Esophagus squamous epithelium (tissue), 5 donors: ENCODE data around the gene CREB3L1. TPM values are rescaled to one million over a fixed set of nuclear protein-coding genes. Genes with fewer than 3 reads are reported as not detected.

Experiments used
- DNase-seq: peaks from one replicate; lab custom pipeline; 2025; lab: John Stamatoyannopoulos, UW
- H3K27ac ChIP-seq, 4 donors: fragments of 200-600 bp; sonication (generic); one replicate each; pipeline ENCODE4 v1.5.1; 2016 to 2019; ENCODE audit warnings: mild to moderate bottlenecking in 1 of 4
- H3K27me3 ChIP-seq, 4 donors: fragments of 200-600 bp; sonication (generic); 1 replicate in 3 of 4; 2 replicates in 1 of 4; pipeline versions ENCODE4 v1.5.1 to v1.6.0; 2017 to 2021; ENCODE audit warnings: antibody characterized with exemption in 1 of 4
- H3K36me3 ChIP-seq, 3 donors: fragments of 200-600 bp; sonication (generic); one replicate each; pipeline ENCODE4 v1.5.1; 2016 to 2019
- H3K4me1 ChIP-seq, 3 donors: fragments of 200-600 bp; sonication (generic); one replicate each; pipeline ENCODE4 v1.5.1; 2017 to 2019
- H3K4me3 ChIP-seq, 4 donors: fragments of 200-600 bp; sonication (generic); 1 replicate in 3 of 4; 2 replicates in 1 of 4; pipeline ENCODE4 v1.5.1; 2016 to 2019; ENCODE audit warnings: mild to moderate bottlenecking in 2 of 4, moderate library complexity in 1 of 4
- H3K9me3 ChIP-seq, 3 donors: fragments of 200-600 bp; sonication (generic); one replicate each; pipeline ENCODE4 v1.5.1; 2016 to 2019
- POLR2A ChIP-seq, 4 donors: fragments of 450-650 bp; IDR thresholded peaks; one replicate each; pipeline ENCODE4 v1.6.1; 2017; ENCODE audit warnings: antibody characterized with exemption in 4 of 4, mild to moderate bottlenecking in 4 of 4, moderate library complexity in 3 of 4
- WGBS, 2 donors: methylation state at CpG; one replicate each; pipeline ENCODE4 v1.1.5; 2018; 5-methylcytosine and 5-hydroxymethylcytosine counted together
- intact Hi-C: fragments of 100-400 bp; cut with DNase I; formaldehyde crosslinking; loops from one replicate; pipeline ENCODE4 v1.15.0; 2022
- total RNA-seq, 4 donors: library from RNA; depleted of rRNA; stranded (reverse); fragments of >200 nt; gene quantifications; one replicate each; pipeline ENCODE4 v1.1.0, GENCODE V29; 2016
- TF ChIP-seq, protein P1 (sequence below), 6 experiments: fragments of 450-650 bp in 4 of 6; fragments of 200-600 bp in 2 of 6; sonication (generic) in 2 of 6; IDR thresholded peaks; one replicate each; pipeline ENCODE4 v1.5.1; 2016 to 2019; ENCODE audit warnings: antibody characterized with exemption in 6 of 6, mild to moderate bottlenecking in 4 of 6, moderate library complexity in 4 of 6
- donor health status: DM: yes; HTN: yes; CAD: no.

Gene CREB3L1
- total RNA-seq, 4 donors from 2014 or later: 0.13 to 2.1 (median 0.63) TPM

DNA sequence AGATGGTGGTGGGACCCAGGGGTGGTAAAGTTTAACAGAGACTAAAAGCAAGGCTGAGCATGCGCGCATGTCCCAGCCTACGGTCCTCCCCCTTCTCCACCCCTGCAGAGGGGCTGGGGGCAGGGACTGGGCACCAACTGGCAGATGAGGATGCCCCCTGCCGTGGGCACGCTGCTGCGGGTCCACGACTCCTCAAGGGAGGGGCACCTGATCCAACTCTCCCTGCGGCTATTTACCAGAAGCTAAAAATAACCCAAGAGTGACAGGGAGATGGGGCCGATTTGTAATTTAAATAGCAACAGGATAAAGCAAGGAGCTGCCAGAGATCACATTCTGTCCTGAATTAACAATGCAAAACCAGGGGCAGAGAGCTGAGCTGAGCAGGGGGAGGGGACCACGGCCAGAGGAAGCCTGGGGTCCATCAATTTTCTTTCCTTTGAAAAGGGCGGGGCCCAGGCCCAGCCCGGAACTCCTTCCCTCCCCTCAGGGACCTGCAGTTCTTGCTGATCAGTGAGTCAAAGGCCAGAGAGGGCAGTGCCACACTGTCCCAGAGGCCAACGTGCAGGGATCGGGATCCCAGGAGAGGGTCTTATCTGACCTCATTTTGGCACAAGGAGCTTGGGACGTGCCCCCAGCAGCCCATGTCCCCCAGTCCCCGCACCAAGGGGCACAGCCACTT, 61.7 kb downstream of the CREB3L1 start:
- Histone ChIP-seq H3K9me3 (no peaks in the 10 kb centered on the region), H3K4me1 (peaks cover 8 to 44% (median 14%) of the 10 kb centered on the region in 3 donors), H3K27me3 (peaks cover 0 to 15% (median under 1%) of the 10 kb centered on the region in 4 donors), H3K36me3 (no peaks in the 10 kb centered on the region), H3K27ac (peak overlapping the region; percentile 21 to 85 (median 78)), H3K4me3 (peak overlapping the region; percentile 13 to 51 (median 29))
- TF ChIP-seq POLR2A (IDR thresholded peaks at IDR 0.05): no peak
- TF ChIP-seq, protein P1, sequence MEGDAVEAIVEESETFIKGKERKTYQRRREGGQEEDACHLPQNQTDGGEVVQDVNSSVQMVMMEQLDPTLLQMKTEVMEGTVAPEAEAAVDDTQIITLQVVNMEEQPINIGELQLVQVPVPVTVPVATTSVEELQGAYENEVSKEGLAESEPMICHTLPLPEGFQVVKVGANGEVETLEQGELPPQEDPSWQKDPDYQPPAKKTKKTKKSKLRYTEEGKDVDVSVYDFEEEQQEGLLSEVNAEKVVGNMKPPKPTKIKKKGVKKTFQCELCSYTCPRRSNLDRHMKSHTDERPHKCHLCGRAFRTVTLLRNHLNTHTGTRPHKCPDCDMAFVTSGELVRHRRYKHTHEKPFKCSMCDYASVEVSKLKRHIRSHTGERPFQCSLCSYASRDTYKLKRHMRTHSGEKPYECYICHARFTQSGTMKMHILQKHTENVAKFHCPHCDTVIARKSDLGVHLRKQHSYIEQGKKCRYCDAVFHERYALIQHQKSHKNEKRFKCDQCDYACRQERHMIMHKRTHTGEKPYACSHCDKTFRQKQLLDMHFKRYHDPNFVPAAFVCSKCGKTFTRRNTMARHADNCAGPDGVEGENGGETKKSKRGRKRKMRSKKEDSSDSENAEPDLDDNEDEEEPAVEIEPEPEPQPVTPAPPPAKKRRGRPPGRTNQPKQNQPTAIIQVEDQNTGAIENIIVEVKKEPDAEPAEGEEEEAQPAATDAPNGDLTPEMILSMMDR (IDR thresholded peaks at IDR 0.05): no peak
- WGBS, 2 donors: 9 to 14% methylated on average over 7 to 9 of the region's 16 CpGs
- DNase-seq: no peak
- intact Hi-C loops: no loop called here

DNA sequence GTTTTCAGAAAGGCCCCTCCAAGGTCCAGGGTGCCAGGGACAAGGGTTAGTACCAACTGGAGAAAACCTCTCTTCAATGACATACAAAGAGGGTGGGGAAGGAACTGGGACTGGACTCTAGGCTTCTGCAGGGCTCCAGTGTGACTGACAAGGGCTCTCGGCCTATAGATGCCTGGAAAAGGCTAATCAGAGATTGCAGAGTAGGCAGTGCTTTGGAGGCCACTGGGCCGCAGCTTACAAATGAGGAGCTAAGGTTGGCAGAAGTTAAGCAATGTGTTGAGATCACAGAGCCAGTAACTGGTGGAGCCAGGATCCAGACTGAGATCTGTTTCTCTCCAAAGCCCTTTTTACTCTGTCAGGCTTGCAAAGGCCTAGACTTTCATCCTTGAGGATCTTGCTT, 62.4 kb downstream of the CREB3L1 start:
- no peak overlapping the region for H3K4me3 ChIP-seq
- intact Hi-C loops: no loop called here
- H3K27me3 ChIP-seq: peaks cover 0 to 10% (median 0%) of the 10 kb centered on the region in 4 donors
- no peaks in the 10 kb centered on the region for H3K36me3 ChIP-seq
- TF ChIP-seq, protein P1 (IDR thresholded peaks at IDR 0.05): no peak
- no peak for TF ChIP-seq POLR2A (IDR thresholded peaks at IDR 0.05)
- H3K27ac ChIP-seq: peak overlapping the region; percentile 21 to 85 (median 78)
- no peaks in the 10 kb centered on the region for H3K9me3 ChIP-seq
- WGBS, 2 donors: 79 to 86% methylated on average over 2 of the region's 2 CpGs
- H3K4me1 ChIP-seq: peaks cover 8 to 50% (median 18%) of the 10 kb centered on the region in 3 donors
- no peak for DNase-seq

DNA sequence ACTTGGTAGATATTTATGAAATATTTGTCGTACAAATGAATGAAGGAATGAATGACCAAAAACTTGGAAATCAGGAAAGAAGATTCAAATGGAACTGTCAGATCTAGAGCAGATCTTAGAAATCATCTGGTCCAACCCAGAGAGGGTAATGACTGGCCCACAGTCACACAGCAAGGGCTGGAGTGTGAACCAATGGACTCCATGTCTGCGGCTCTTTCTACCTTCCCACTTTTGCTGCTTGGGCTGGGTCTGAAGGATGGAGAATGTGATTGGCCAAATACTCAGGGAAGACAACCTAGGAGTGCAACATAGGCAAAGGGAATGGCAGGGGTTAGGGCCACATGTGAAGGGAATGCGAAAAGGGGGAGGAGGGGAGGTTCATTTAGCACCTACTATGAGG, 64.0 kb downstream of the CREB3L1 start:
- Histone ChIP-seq H3K27ac (peak overlapping the region in 3 of 4 donors; percentile 12 to 55 (median 39)), H3K9me3 (no peaks in the 10 kb centered on the region), H3K4me3 (no peak overlapping the region), H3K27me3 (no peaks in the 10 kb centered on the region), H3K36me3 (no peaks in the 10 kb centered on the region), H3K4me1 (peaks cover 15 to 67% (median 32%) of the 10 kb centered on the region in 3 donors)
- intact Hi-C loops: no loop called here
- no peak for TF ChIP-seq POLR2A (IDR thresholded peaks at IDR 0.05)
- TF ChIP-seq, protein P1 (IDR thresholded peaks at IDR 0.05): no peak
- DNase-seq: no peak
- 90 to 97% methylated on average over 3 of the region's 3 CpGs for WGBS, 2 donors

DNA sequence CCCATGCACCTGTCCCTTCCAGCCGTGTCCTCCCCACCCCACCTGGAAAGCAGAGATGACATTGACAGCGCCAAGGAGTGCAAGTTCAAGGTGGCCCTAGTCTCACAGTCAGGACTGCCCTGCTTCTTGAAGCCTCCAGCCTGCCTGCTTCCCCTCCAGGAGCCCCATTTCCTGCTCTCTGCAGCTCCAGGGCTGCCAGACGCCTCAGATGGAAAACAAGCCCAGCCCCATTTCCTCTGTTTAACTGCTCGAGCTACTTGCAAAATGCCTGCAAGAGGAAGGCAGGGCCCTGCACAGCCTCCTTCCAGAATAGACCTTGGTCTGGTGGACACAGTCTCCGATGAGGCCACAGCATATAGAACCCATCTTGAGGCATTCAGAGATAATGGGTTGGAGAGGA, 64.8 kb downstream of the CREB3L1 start:
- 24 to 51% methylated on average over 2 to 4 of the region's 5 CpGs for WGBS, 2 donors
- no peaks in the 10 kb centered on the region for H3K9me3 ChIP-seq
- peak overlapping the region in 3 of 4 donors; percentile 12 to 55 (median 39) for H3K27ac ChIP-seq
- DNase-seq: no peak
- no peaks in the 10 kb centered on the region for H3K36me3 ChIP-seq
- peaks cover 20 to 73% (median 38%) of the 10 kb centered on the region in 3 donors for H3K4me1 ChIP-seq
- TF ChIP-seq, protein P1 (IDR thresholded peaks at IDR 0.05): no peak
- no peak for TF ChIP-seq POLR2A (IDR thresholded peaks at IDR 0.05)
- H3K27me3 ChIP-seq: no peaks in the 10 kb centered on the region
- intact Hi-C loops: no loop called here
- no peak overlapping the region for H3K4me3 ChIP-seq

DNA sequence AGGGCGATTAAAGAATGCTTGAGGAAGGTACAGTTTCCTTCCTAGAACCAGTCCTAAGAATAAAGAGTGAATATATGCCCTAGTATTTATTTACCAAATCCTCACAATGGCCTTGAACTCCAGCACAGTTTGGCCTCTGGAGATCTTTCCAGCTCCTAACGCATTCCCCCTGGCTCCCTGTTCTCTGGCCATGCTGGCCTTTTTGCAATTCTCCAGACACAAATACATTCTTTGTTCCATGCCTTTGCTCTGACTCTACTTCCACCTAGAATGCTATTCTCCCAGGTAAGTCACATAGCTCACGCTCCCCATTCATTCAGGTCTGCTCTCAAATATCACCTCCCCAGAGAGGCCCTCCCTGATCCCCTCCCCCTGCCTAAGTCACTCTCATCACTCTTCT, 66.1 kb downstream of the CREB3L1 start:
- DNase-seq: no peak
- Histone ChIP-seq H3K36me3 (no peaks in the 10 kb centered on the region), H3K27ac (no peak overlapping the region), H3K9me3 (no peaks in the 10 kb centered on the region), H3K4me1 (peaks cover 25 to 72% (median 43%) of the 10 kb centered on the region in 3 donors), H3K27me3 (no peaks in the 10 kb centered on the region), H3K4me3 (no peak overlapping the region)
- 76 to 79% methylated on average over 3 of the region's 3 CpGs for WGBS, 2 donors
- no peak for TF ChIP-seq POLR2A (IDR thresholded peaks at IDR 0.05)
- TF ChIP-seq, protein P1 (IDR thresholded peaks at IDR 0.05): no peak
- intact Hi-C loops: no loop called here
